MM.1S (cell line): ENCODE data around the gene PTK7.

Source experiments
- DNase-seq: peaks from one replicate; pipeline ENCODE4 v3.0.0-alpha.2; 2015
- H2AFZ ChIP-seq: fragments of 300-600 bp; sonication (generic); 2 replicates; pipeline ENCODE4 v1.6.0; 2016; ENCODE audit warnings: antibody characterized with exemption, low read length
- H3F3A ChIP-seq: fragments of 300-600 bp; sonication (generic); 2 replicates; pipeline ENCODE4 v1.6.1; 2016; ENCODE audit warnings: mild to moderate bottlenecking, antibody characterized with exemption, low read length, moderate library complexity, mixed read lengths; ENCODE audit not compliant: insufficient read depth
- H3K27ac ChIP-seq: fragments of 300-600 bp; sonication (generic); 2 replicates; pipeline ENCODE4 v1.5.1; 2016; ENCODE audit warnings: mild to moderate bottlenecking, low read length
- H3K27me3 ChIP-seq: fragments of 300-600 bp; sonication (generic); replicated peaks from 2 replicates; pipeline ENCODE4 v1.6.0; 2016; ENCODE audit warnings: low read length; ENCODE audit not compliant: insufficient read depth
- H3K36me3 ChIP-seq: fragments of 300-600 bp; sonication (generic); replicated peaks from 2 replicates; pipeline ENCODE4 v1.6.1; 2016; ENCODE audit warnings: mild to moderate bottlenecking, low read length, mixed read lengths; ENCODE audit not compliant: insufficient read depth
- H3K4me1 ChIP-seq: fragments of 300-600 bp; sonication (generic); 2 replicates; pipeline ENCODE4 v1.6.1; 2016; ENCODE audit warnings: low read length, mixed read lengths
- H3K4me2 ChIP-seq: fragments of 300-600 bp; sonication (generic); 2 replicates; pipeline ENCODE4 v1.6.0; 2016; ENCODE audit warnings: low read depth, low read length
- H3K4me3 ChIP-seq: fragments of 300-600 bp; sonication (generic); 2 replicates; pipeline ENCODE4 v1.5.1; 2016; ENCODE audit warnings: low read length, mixed read lengths
- H3K79me2 ChIP-seq: fragments of 300-600 bp; sonication (generic); 2 replicates; pipeline ENCODE4 v1.6.1; 2016; ENCODE audit warnings: mixed run types, low read length, mixed read lengths
- H3K9ac ChIP-seq: fragments of 300-600 bp; sonication (generic); 2 replicates; pipeline ENCODE4 v1.6.1; 2016; ENCODE audit warnings: low read length, mixed read lengths
- H3K9me2 ChIP-seq: fragments of 300-600 bp; sonication (generic); replicated peaks from 2 replicates; pipeline ENCODE4 v1.6.1; 2016; ENCODE audit warnings: mild to moderate bottlenecking, low read length, mixed read lengths; ENCODE audit not compliant: insufficient read depth
- H3K9me3 ChIP-seq: fragments of 300-600 bp; sonication (generic); replicated peaks from 2 replicates; pipeline ENCODE4 v1.6.1; 2016; ENCODE audit warnings: mild to moderate bottlenecking, low read length, mixed read lengths; ENCODE audit not compliant: insufficient read depth
- H4K20me1 ChIP-seq: fragments of 300-600 bp; sonication (generic); 2 replicates; pipeline ENCODE4 v1.6.1; 2016; ENCODE audit warnings: mild to moderate bottlenecking, low read length, moderate library complexity, mixed read lengths; ENCODE audit not compliant: insufficient read depth
- CTCF ChIP-seq: fragments of 300-600 bp; sonication (generic); IDR thresholded peaks from 2 replicates; pipeline ENCODE4 v1.5.1; 2016; ENCODE audit warnings: antibody characterized with exemption, low read length, mixed read lengths
- EZH2 ChIP-seq: fragments of 300-600 bp; sonication (generic); optimal IDR thresholded peaks from 2 replicates; pipeline ENCODE3; 2017; ENCODE audit warnings: low read depth, mild to moderate bottlenecking, antibody characterized with exemption, low read length, mixed read lengths
- EZH2phosphoT487 ChIP-seq: fragments of 300-600 bp; sonication (generic); IDR thresholded peaks from 2 replicates; pipeline ENCODE4 v1.6.1; 2018; ENCODE audit warnings: antibody characterized with exemption, low read length

The PTK7 gene

GRCh38 chr6:43062818-43063217, 13.3 kb upstream of the PTK7 start:
- Histone ChIP-seq H3F3A (no peaks in the 10 kb centered on the region), H3K9ac (no peak overlapping the region), H3K9me3 (no peaks in the 10 kb centered on the region), H3K27me3 (no peaks in the 10 kb centered on the region), H3K9me2 (no peaks in the 10 kb centered on the region), H3K27ac (no peak overlapping the region), H3K4me3 (no peak overlapping the region), H3K4me2 (no peak overlapping the region), H3K36me3 (no peaks in the 10 kb centered on the region), H2AFZ (no peak overlapping the region), H4K20me1 (no peaks in the 10 kb centered on the region), H3K4me1 (peaks cover 8% of the 10 kb centered on the region), H3K79me2 (peaks cover 19% of the 10 kb centered on the region)
- no peak for DNase-seq
- TF ChIP-seq EZH2phosphoT487, result no peak
- no peak for TF ChIP-seq EZH2
- no peak for TF ChIP-seq CTCF

- Histone ChIP-seq H3K9ac (no peak overlapping the region), H4K20me1 (no peaks in the 10 kb centered on the region), H3K9me3 (no peaks in the 10 kb centered on the region), H3K36me3 (no peaks in the 10 kb centered on the region), H3K4me1 (peaks cover 10% of the 10 kb centered on the region), H3K27me3 (no peaks in the 10 kb centered on the region), H3K79me2 (no peaks in the 10 kb centered on the region), H3K4me2 (no peak overlapping the region), H2AFZ (no peak overlapping the region), H3F3A (no peaks in the 10 kb centered on the region), H3K27ac (no peak overlapping the region), H3K4me3 (no peak overlapping the region), H3K9me2 (no peaks in the 10 kb centered on the region)
- TF ChIP-seq EZH2 (no peak), CTCF (peak; percentile 48)
- DNase-seq, result peak; percentile 51
These were observed 6.0 kb upstream of the PTK7 start for GRCh38 chr6:43070028-43070632.

GRCh38 chr6:43074847-43075669, 1.1 kb upstream of the PTK7 start:
- no peak overlapping the region for H2AFZ ChIP-seq

More at GRCh38 chr6:43074847-43075669, 1.1 kb upstream of the PTK7 start:
- H3K4me2 ChIP-seq, result no peak overlapping the region
- H3K4me1 ChIP-seq, result peaks cover 10% of the 10 kb centered on the region
- H3K4me3 ChIP-seq, result no peak overlapping the region
- no peaks in the 10 kb centered on the region for H4K20me1 ChIP-seq
- H3K9ac ChIP-seq, result no peak overlapping the region
- H3K9me3 ChIP-seq, result no peaks in the 10 kb centered on the region
- H3K9me2 ChIP-seq, result no peaks in the 10 kb centered on the region
- no peak for DNase-seq
- H3F3A ChIP-seq, result no peaks in the 10 kb centered on the region
- peaks cover 21% of the 10 kb centered on the region for H3K27me3 ChIP-seq
- H3K36me3 ChIP-seq, result no peaks in the 10 kb centered on the region
- H3K27ac ChIP-seq, result no peak overlapping the region
- no peaks in the 10 kb centered on the region for H3K79me2 ChIP-seq
- TF ChIP-seq EZH2phosphoT487 (no peak), EZH2 (no peak), CTCF (no peak)
